Kidney (tissue), 14 donors: ENCODE data around the gene CCDC15. TPM values are rescaled to one million over a fixed set of nuclear protein-coding genes. Genes with fewer than 3 reads are reported as not detected.

Experiments
- DNase-seq, 5 donors: peaks; one replicate each; pipeline ENCODE4 v3.0.0-alpha.2; 2013 to 2020
- FAIRE-seq: peaks from 2 replicates; lab custom pipeline; 2012; peaks lifted over from hg19 to GRCh38; lab: Jason Lieb, UNC
- H3K27ac ChIP-seq, 2 donors: one replicate each; pipeline ENCODE4 v1.7.0; 2013; ENCODE audit warnings: low read depth in 2 of 2, low read length in 2 of 2, inconsistent platforms in 1 of 2
- H3K27me3 ChIP-seq: one replicate; pipeline ENCODE4 v1.7.1; 2013; ENCODE audit warnings: low read length, inconsistent platforms; ENCODE audit not compliant: control insufficient read depth, insufficient read depth
- H3K36me3 ChIP-seq, 3 donors: one replicate each; pipeline versions ENCODE4 v1.7.0 to v1.7.1; 2013; ENCODE audit warnings: low read length in 3 of 3, control low read depth in 1 of 3, inconsistent platforms in 1 of 3; ENCODE audit not compliant: insufficient read depth in 3 of 3, control insufficient read depth in 2 of 3
- H3K4me1 ChIP-seq, 3 donors: one replicate each; pipeline versions ENCODE4 v1.7.0 to v1.7.1; 2013; ENCODE audit warnings: low read length in 3 of 3, inconsistent platforms in 1 of 3, low read depth in 1 of 3; ENCODE audit not compliant: control insufficient read depth in 2 of 3, insufficient read depth in 2 of 3
- H3K4me3 ChIP-seq, 3 donors: one replicate each; pipeline versions ENCODE4 v1.7.0 to v1.8.1; 2013; ENCODE audit warnings: low read length in 3 of 3, control low read depth in 1 of 3, inconsistent platforms in 1 of 3
- H3K9ac ChIP-seq, 3 donors: one replicate each; pipeline versions ENCODE4 v1.7.0 to v1.7.1; 2013; ENCODE audit warnings: low read length in 3 of 3, control low read depth in 1 of 3, inconsistent platforms in 1 of 3
- H3K9me3 ChIP-seq, 3 donors: one replicate each; pipeline versions ENCODE4 v1.7.0 to v1.7.1; 2013; ENCODE audit warnings: low read length in 3 of 3, control low read depth in 1 of 3, inconsistent platforms in 1 of 3; ENCODE audit not compliant: control insufficient read depth in 2 of 3, insufficient read depth in 1 of 3
- intact Hi-C: fragments of 100-400 bp; cut with DNase I; formaldehyde crosslinking; loops from one replicate; pipeline ENCODE4 v1.11.1; 2022
- polyA plus RNA-seq: library from polyadenylated mRNA; stranded (reverse); fragments of 350-450 nt; fragmentation: Illumina TruSeq; extraction: RNeasy Lipid Tissue Mini Kit (QIAGEN cat#74804); gene quantifications from one replicate; pipeline ENCODE4 v1.2.3, GENCODE V29; 2014; ENCODE audit warnings: low read depth, low replicate concordance; ENCODE audit not compliant: insufficient read depth
- total RNA-seq: library from RNA; stranded (reverse); fragmentation: NEBNext Ultra II Directional; extraction: Animal tissue kit (Norgen Biotek cat#: 25700); gene quantifications from one replicate; pipeline ENCODE4 v1.2.1, GENCODE V29; 2021
- TF ChIP-seq, protein P1 (sequence below): IDR thresholded peaks from 3 replicates; pipeline ENCODE4 v1.5.1; 2012; ENCODE audit warnings: mild to moderate bottlenecking, moderate library complexity, borderline replicate concordance; ENCODE audit not compliant: insufficient read depth; ENCODE audit errors: extremely low read depth
- donor health status: control.
- donor health status: control.
- donor health status: control.
- donor health status: control.
- donor health status: control.
- donor health status: DM: yes; HTN: yes; CAD: no.
- donor health status: Normal renal cell carcinoma (clear cell type).

CCDC15 gene
- total and polyA plus RNA-seq, 2 donors from 2014 or later = 0.22 to 1.5 TPM

DNA sequence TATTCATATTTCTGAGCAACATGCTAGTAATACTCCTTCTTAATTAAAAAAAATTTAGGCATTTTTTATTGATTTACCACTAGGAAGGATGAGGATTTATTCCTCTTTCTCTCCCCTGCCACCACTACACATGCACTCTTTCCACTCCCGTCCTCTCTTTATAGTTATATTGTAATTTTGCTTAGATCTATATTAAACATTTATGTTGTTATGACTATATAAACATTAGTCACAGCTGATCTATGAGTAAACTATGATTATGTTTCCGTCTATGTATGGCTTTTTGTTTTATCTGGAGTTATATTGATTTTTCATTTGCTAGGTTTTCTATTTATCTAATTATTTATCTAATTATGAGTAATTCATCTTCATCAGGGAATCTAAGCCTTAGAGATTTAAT lies 17.8 kb downstream of the CCDC15 start:
- TF ChIP-seq, protein P1, sequence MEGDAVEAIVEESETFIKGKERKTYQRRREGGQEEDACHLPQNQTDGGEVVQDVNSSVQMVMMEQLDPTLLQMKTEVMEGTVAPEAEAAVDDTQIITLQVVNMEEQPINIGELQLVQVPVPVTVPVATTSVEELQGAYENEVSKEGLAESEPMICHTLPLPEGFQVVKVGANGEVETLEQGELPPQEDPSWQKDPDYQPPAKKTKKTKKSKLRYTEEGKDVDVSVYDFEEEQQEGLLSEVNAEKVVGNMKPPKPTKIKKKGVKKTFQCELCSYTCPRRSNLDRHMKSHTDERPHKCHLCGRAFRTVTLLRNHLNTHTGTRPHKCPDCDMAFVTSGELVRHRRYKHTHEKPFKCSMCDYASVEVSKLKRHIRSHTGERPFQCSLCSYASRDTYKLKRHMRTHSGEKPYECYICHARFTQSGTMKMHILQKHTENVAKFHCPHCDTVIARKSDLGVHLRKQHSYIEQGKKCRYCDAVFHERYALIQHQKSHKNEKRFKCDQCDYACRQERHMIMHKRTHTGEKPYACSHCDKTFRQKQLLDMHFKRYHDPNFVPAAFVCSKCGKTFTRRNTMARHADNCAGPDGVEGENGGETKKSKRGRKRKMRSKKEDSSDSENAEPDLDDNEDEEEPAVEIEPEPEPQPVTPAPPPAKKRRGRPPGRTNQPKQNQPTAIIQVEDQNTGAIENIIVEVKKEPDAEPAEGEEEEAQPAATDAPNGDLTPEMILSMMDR = no peak
- Histone ChIP-seq H3K27ac (no peak overlapping the region), H3K4me3 (no peak overlapping the region), H3K36me3 (no peaks in the 10 kb centered on the region), H3K9ac (no peak overlapping the region), H3K4me1 (no peaks in the 10 kb centered on the region), H3K27me3 (no peaks in the 10 kb centered on the region), H3K9me3 (no peaks in the 10 kb centered on the region)
- FAIRE-seq (no peak), DNase-seq (no peak)
- intact Hi-C loops = no loop called here

DNA sequence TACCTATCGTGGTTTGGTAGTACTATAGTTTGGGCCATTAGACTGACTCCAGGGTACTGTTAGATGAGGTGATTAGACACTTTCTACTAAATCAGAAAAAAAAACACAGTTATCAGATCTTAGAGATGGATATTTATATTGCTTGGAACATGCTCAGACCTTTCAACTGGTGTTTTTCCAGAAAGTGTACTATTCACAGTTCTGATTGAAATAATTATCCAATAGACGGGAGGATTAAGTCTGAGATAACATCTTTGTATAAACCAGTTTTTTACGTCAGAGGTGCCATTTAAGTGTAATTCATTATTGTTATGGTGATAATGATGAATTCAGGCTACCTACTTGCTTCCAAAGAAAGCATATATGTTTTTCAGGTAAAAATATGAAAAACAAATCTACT lies 22.5 kb downstream of the CCDC15 start:
- H3K36me3 ChIP-seq = no peaks in the 10 kb centered on the region
- no peak for FAIRE-seq
- DNase-seq = no peak
- H3K4me3 ChIP-seq = no peak overlapping the region
- no peaks in the 10 kb centered on the region for H3K4me1 ChIP-seq
- H3K27ac ChIP-seq = no peak overlapping the region
- intact Hi-C loops = no loop called here
- H3K9me3 ChIP-seq = no peaks in the 10 kb centered on the region
- TF ChIP-seq, protein P1 = no peak
- no peak overlapping the region for H3K9ac ChIP-seq
- H3K27me3 ChIP-seq = no peaks in the 10 kb centered on the region

DNA sequence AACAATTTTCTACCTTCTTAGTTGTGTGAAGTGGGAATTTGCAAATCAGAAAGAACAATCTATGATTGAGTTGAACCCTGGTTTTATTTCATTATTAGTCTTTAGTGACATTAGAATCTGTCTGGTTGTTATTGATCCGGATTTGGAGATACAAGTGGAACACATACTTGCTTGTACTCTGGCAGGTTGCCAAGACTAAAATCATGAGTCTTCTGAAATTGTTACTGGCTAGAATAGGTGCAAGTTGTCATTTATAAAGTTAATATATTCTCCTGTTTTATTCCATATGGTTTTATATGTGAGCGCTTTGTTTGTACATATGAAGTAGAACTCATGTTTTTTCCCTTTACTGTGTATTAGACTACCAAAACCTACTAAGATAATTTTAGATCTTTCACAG lies 23.0 kb downstream of the CCDC15 start:
- H3K27ac ChIP-seq = no peak overlapping the region
- FAIRE-seq = no peak
- H3K4me3 ChIP-seq = no peak overlapping the region

More for the DNA sequence above, 23.0 kb downstream of the CCDC15 start:
- H3K36me3 ChIP-seq = no peaks in the 10 kb centered on the region
- no peak for DNase-seq
- H3K4me1 ChIP-seq = no peaks in the 10 kb centered on the region
- H3K27me3 ChIP-seq = no peaks in the 10 kb centered on the region
- intact Hi-C loops = no loop called here
- peaks cover 0 to 2% (median 0%) of the 10 kb centered on the region in 3 donors for H3K9me3 ChIP-seq
- TF ChIP-seq, protein P1 = no peak
- no peak overlapping the region for H3K9ac ChIP-seq
